ENCODE measurements around the gene MGLL. TPM values are rescaled to one million over a fixed set of nuclear protein-coding genes. Genes with fewer than 3 reads are reported as not detected.

Gene MGLL
- 37.7 and 41.6 TPM in 2 replicates for total RNA-seq

GRCh38 chr3:127822041-127822681 lies at the start of gene MGLL:
Gene MGLL, minus strand, starts transcription at chr3:127822515. Its CDS starts 197 bp downstream, at chr3:127822318.

GRCh38 chr3:127672429-127673190 lies 149.7 kb downstream of the MGLL start, which contains the start of gene ABTB1:
Gene ABTB1, plus strand, starts transcription at chr3:127672952. Its CDS starts 74 bp downstream, at chr3:127673026.

Other genes with a start within 250 kb of the MGLL start
- 30.2 and 46.0 TPM in 2 replicates for gene TPRA1, start 231.8 kb downstream of the MGLL start, total RNA-seq
- 66.6 and 89.4 TPM in 2 replicates for gene MCM2, start 224.1 kb downstream of the MGLL start, total RNA-seq
- 4.4 and 12.7 TPM in 2 replicates for gene PODXL2, start 193.3 kb downstream of the MGLL start, total RNA-seq
- 5.8 TPM in 2 replicates for gene ABTB1, start 149.6 kb downstream of the MGLL start, total RNA-seq
- not detected in 2 replicates for gene KBTBD12, start 92.7 kb upstream of the MGLL start, total RNA-seq
- gene SEC61A1, start 229.9 kb upstream of the MGLL start, total RNA-seq: 191 and 215 TPM in 2 replicates